GM12865 (cell line): ENCODE results near the gene CLNK.

Source experiments
- DNase-seq: peaks from one replicate; pipeline ENCODE4 v3.0.0; 2010; ENCODE audit warnings: low read depth
- H3K4me3 ChIP-seq: 2 replicates; pipeline ENCODE4 v1.5.1; 2011; ENCODE audit warnings: mild to moderate bottlenecking, low read depth, low read length, control low read depth
- TF ChIP-seq, protein P1 (sequence below): IDR thresholded peaks from 2 replicates; pipeline ENCODE4 v1.5.1; 2011; ENCODE audit warnings: low read length, control low read depth, low read depth, inconsistent platforms; ENCODE audit not compliant: insufficient read depth; ENCODE audit errors: missing control alignments

Gene CLNK

DNA sequence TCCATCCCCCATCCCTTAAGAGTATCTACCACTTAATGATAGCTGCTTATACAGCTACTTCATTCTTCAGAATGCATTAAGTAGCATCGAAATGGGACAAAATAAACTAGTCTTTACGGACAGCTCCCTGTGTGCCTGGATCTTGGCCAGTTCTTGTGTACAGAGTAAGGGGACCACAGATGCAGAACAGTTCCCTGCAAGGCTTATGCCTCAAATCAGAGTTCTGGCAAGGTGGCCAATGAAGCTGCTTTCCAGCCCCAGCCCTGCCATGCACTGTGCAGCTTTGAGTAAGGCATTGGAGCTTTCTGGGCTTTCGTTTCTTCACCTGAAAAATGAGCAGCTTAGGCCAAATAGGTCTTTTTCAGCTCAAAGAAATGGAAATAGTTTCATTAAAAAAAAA, 14.2 kb downstream of the CLNK start:
- no peak overlapping the region for H3K4me3 ChIP-seq
- TF ChIP-seq, protein P1, sequence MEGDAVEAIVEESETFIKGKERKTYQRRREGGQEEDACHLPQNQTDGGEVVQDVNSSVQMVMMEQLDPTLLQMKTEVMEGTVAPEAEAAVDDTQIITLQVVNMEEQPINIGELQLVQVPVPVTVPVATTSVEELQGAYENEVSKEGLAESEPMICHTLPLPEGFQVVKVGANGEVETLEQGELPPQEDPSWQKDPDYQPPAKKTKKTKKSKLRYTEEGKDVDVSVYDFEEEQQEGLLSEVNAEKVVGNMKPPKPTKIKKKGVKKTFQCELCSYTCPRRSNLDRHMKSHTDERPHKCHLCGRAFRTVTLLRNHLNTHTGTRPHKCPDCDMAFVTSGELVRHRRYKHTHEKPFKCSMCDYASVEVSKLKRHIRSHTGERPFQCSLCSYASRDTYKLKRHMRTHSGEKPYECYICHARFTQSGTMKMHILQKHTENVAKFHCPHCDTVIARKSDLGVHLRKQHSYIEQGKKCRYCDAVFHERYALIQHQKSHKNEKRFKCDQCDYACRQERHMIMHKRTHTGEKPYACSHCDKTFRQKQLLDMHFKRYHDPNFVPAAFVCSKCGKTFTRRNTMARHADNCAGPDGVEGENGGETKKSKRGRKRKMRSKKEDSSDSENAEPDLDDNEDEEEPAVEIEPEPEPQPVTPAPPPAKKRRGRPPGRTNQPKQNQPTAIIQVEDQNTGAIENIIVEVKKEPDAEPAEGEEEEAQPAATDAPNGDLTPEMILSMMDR: no peak
- DNase-seq: no peak

- TF ChIP-seq, protein P1: no peak
- H3K4me3 ChIP-seq: no peak overlapping the region
- no peak for DNase-seq
Measured at GRCh38 chr4:10667701-10668326, 16.8 kb downstream of the CLNK start.

GRCh38 chr4:10666616-10667015, 18.0 kb downstream of the CLNK start:
- H3K4me3 ChIP-seq: no peak overlapping the region
- no peak for DNase-seq
- TF ChIP-seq, protein P1: no peak

- TF ChIP-seq, protein P1: no peak
- no peak overlapping the region for H3K4me3 ChIP-seq
- no peak for DNase-seq
Measured at GRCh38 chr4:10664408-10664807, 20.2 kb downstream of the CLNK start.

DNA sequence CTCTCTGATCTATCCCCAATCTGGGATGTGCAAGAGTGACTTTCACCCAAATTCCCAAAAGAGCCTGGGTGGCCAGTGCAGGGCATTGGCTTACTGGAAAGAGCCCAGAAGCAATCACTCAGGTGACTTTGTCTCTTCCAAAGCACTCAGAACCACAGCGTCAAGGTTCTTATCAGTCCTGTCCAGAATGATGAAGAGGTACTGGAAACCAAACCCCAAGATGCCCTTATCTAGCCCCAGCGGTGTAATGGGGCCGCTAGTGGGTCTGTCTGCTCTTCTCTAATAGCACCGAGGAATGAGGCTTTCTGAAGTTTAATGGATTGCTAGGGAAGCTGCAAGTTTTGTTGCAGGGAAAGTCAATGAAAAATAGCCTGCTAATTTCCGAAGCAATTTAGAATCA, 21.6 kb downstream of the CLNK start:
- DNase-seq: no peak
- TF ChIP-seq, protein P1: no peak
- H3K4me3 ChIP-seq: no peak overlapping the region

- TF ChIP-seq, protein P1: no peak
- no peak overlapping the region for H3K4me3 ChIP-seq
- no peak for DNase-seq
Measured at GRCh38 chr4:10661047-10661446, 23.5 kb downstream of the CLNK start.

DNA sequence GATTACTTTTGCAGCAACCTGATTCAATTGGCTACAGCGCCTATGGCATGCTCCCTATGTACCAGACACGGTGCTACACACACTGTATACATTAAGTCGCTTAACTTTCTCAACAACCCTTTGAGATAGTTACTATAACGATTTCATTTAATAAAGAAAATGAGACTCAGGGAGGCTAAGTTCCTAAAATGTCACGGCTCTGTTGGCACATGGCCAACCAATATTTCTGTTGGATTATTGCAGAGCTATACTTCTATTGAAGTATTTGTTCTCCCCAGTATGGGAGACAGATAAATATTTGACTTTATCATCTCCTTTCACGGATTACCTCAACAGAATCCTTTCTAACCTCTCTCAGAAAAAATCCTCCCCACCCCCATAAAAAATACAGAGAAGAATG, 25.3 kb downstream of the CLNK start:
- TF ChIP-seq, protein P1: no peak
- no peak overlapping the region for H3K4me3 ChIP-seq
- no peak for DNase-seq
